ENCODE results near the gene THSD4.

Gene THSD4

GRCh38 chr15:71097890-71098289 is 17.4 kb upstream of the THSD4 start:
- DNase-seq (ENCODE audit: low spot score) = no peak
- no peak for FAIRE-seq

GRCh38 chr15:71098920-71099319 is 16.4 kb upstream of the THSD4 start:
- FAIRE-seq (no peak), DNase-seq (ENCODE audit: low spot score) (no peak)

- DNase-seq (ENCODE audit: low spot score) (no peak), FAIRE-seq (no peak)
These were observed 12.1 kb upstream of the THSD4 start for GRCh38 chr15:71103102-71103676.

- FAIRE-seq = no peak
- no peak for DNase-seq (ENCODE audit: low spot score)
These were observed 10.6 kb upstream of the THSD4 start for GRCh38 chr15:71104636-71105035.

GRCh38 chr15:71105444-71105843 is 9.8 kb upstream of the THSD4 start:
- FAIRE-seq (no peak), DNase-seq (ENCODE audit: low spot score) (no peak)

GRCh38 chr15:71106802-71107500 is 8.3 kb upstream of the THSD4 start:
- FAIRE-seq = no peak
- DNase-seq (ENCODE audit: low spot score) = no peak

- FAIRE-seq = no peak
- no peak for DNase-seq (ENCODE audit: low spot score)
These were observed 7.8 kb upstream of the THSD4 start for GRCh38 chr15:71107501-71107815.

GRCh38 chr15:71109130-71109529 is 6.1 kb upstream of the THSD4 start:
- no peak for FAIRE-seq
- DNase-seq (ENCODE audit: low spot score) = no peak

GRCh38 chr15:71109905-71110304 is 5.4 kb upstream of the THSD4 start:
- DNase-seq (ENCODE audit: low spot score) (no peak), FAIRE-seq (no peak)

- FAIRE-seq = no peak
- DNase-seq (ENCODE audit: low spot score) = no peak
These were observed 4.7 kb upstream of the THSD4 start for GRCh38 chr15:71110405-71111180.

GRCh38 chr15:71111181-71111565 is 4.1 kb upstream of the THSD4 start:
- no peak for FAIRE-seq

GRCh38 chr15:71111950-71112349 is 3.3 kb upstream of the THSD4 start:
- FAIRE-seq = no peak
- no peak for DNase-seq (ENCODE audit: low spot score)

More at GRCh38 chr15:71111181-71111565, 4.1 kb upstream of the THSD4 start:
- no peak for DNase-seq (ENCODE audit: low spot score)

GRCh38 chr15:71112429-71112828 is 2.8 kb upstream of the THSD4 start:
- FAIRE-seq (no peak), DNase-seq (ENCODE audit: low spot score) (no peak)

- DNase-seq (ENCODE audit: low spot score) = no peak
These were observed 1.1 kb upstream of the THSD4 start for GRCh38 chr15:71114066-71114680.

GRCh38 chr15:71115567-71116351 is 488 bp downstream of the THSD4 start:
- FAIRE-seq (no peak), DNase-seq (ENCODE audit: low spot score) (no peak)

More at GRCh38 chr15:71114066-71114680, 1.1 kb upstream of the THSD4 start:
- no peak for FAIRE-seq

GRCh38 chr15:71116366-71116765 is 1.1 kb downstream of the THSD4 start:
- no peak for FAIRE-seq

GRCh38 chr15:71116942-71117341 is 1.7 kb downstream of the THSD4 start:
- DNase-seq (ENCODE audit: low spot score) = no peak
- FAIRE-seq = no peak

More at GRCh38 chr15:71116366-71116765, 1.1 kb downstream of the THSD4 start:
- DNase-seq (ENCODE audit: low spot score) = no peak

- DNase-seq (ENCODE audit: low spot score) (no peak), FAIRE-seq (no peak)
These were observed 2.5 kb downstream of the THSD4 start for GRCh38 chr15:71117714-71118305.

GRCh38 chr15:71118345-71118744 is 3.1 kb downstream of the THSD4 start:
- FAIRE-seq = no peak

GRCh38 chr15:71118881-71119632 is 3.8 kb downstream of the THSD4 start:
- FAIRE-seq (no peak), DNase-seq (ENCODE audit: low spot score) (no peak)

More at GRCh38 chr15:71118345-71118744, 3.1 kb downstream of the THSD4 start:
- no peak for DNase-seq (ENCODE audit: low spot score)

All from RCC 7860 (cell line).